ENCODE measurements around the gene EBLN2.
A peak's percentile ranks its signal among the peaks of the same experiment; 100 is the strongest.
"Not testable (repeated sequence)": the region's sequence is repeated elsewhere in the genome, so short reads cannot be mapped to it uniquely, and the experiment has no call there.

Gene EBLN2

DNA sequence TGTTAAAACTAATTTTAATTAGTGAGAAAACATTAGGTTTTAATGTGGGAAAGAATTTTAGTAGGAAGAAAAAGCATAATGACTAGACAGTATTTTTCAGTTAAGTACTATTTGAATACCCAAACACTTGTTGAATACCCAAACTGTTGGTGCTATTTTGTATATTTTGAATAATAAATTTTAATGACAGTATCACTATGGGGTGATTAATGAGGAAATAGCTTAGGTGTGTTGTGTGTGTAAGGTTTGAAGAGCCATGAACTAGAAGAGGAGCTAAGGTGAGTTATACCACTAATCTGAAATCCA is 4.7 kb upstream of the EBLN2 start:
- no peak for DNase-seq (ENCODE audit: low read depth in 2 of 2, low spot score in 1 of 2)

DNA sequence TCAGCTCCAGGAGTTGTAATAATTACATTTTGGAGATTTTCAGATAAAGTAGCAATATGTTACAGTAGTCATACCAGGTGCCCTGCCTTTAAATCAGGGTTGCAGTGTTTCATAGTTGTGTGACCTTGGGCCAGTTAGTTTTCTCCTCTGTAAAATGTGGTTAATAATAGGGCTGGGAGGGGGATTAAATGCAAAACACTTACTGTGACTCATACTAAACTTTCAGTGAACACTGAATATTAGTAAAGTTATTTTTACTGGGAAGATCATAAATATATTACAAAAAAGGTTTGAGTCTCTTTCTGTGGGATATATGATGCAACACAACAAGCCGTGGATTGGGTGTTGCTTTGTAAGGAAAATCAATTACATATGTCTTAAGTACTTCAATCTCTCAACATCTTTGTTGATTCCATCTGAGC is 1.1 kb upstream of the EBLN2 start:
- no peak for DNase-seq (ENCODE audit: low read depth in 2 of 2, low spot score in 1 of 2)

DNA sequence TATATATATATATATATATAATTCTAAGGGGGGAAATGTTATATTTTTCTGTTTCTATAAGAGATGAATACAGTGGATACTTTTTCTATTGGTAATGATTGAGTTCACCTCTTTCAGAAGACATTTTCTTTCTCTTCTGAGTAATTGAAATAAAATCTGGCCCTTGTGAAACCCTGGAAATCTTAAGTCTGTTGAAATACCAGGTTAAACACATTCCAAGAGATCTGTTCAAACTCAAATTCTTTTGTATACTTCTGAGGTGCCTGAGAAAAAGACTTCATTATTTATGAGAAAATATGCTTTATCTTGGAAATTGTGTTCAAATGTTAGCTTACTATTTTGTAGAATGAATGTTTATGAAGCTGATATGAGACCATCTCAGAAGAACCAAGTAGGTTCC is 4.8 kb downstream of the EBLN2 start:
- not testable (repeated sequence) for DNase-seq (ENCODE audit: low read depth in 2 of 2, low spot score in 1 of 2)

DNA sequence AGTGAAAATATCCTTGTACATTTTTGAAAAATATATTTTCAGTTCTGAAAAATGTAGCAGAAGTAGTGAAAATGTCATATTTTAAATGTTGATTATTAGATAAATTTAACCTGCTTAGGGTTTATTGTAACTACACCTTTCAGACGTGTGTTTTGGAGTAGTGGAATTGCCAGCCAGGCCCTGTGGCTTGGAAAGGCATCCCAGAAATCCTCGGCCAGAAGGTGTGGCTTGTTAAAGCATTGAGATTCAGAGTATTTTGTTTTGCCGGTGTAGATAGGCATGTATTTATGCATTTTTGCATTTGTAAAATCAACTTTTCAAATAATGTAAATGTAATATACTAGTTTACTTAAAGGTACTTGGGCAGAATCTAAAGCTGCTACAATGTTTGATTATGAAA is 7.0 kb downstream of the EBLN2 start:
- DNase-seq (ENCODE audit: low read depth in 2 of 2, low spot score in 1 of 2): no peak

DNA sequence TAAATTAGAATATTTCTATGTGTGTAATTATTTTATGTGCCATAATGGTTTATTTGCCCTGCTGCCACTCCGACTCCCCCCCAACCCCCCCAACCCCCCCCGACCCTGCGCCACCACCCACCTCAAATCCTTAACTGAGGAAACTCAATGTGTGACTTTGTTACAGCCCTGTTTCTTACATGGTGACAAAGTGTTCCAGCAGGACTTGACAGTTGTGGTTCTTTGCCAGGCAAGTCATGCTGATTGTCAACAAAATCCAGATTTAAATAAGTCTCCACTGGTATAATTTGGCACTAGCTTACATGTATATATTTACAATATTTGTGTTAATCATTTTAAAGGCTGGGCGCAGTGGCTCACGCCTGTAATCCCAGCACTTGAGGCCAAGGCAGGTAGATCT is 7.7 kb downstream of the EBLN2 start:
- no peak for DNase-seq (ENCODE audit: low read depth in 2 of 2, low spot score in 1 of 2)

DNA sequence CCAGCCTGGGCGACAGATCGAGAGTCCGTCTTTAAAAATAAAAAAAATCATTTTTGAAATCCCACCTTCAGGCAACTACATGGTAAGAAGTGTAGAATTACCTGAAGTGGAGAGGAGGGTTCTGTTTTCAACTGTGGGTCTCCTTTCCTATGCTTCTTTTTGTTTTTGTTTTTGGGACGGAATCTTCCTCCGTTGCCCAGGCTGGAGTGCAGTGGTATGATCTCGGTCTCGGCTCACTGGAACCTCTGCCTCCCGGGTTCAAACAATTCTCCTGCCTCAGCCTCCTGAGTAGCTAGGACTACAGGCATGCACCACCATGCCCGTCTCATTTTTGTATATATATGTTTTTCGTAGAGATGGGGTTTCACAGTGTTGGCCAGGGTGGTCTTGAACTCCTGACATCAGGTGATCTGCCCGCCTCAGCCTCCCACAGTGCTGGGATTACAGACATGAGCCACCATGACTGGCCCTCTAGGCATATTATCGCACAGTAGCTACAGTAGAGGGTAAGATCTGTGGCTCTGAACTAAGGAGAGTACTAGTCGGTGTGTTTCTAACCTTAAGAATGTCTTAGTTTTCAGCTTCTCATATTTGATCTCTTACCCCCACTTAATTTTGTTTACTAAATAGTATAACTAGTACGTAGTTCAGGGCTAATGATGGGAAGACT is 8.5 kb downstream of the EBLN2 start:
- no peak for DNase-seq (ENCODE audit: low read depth in 2 of 2, low spot score in 1 of 2)

DNA sequence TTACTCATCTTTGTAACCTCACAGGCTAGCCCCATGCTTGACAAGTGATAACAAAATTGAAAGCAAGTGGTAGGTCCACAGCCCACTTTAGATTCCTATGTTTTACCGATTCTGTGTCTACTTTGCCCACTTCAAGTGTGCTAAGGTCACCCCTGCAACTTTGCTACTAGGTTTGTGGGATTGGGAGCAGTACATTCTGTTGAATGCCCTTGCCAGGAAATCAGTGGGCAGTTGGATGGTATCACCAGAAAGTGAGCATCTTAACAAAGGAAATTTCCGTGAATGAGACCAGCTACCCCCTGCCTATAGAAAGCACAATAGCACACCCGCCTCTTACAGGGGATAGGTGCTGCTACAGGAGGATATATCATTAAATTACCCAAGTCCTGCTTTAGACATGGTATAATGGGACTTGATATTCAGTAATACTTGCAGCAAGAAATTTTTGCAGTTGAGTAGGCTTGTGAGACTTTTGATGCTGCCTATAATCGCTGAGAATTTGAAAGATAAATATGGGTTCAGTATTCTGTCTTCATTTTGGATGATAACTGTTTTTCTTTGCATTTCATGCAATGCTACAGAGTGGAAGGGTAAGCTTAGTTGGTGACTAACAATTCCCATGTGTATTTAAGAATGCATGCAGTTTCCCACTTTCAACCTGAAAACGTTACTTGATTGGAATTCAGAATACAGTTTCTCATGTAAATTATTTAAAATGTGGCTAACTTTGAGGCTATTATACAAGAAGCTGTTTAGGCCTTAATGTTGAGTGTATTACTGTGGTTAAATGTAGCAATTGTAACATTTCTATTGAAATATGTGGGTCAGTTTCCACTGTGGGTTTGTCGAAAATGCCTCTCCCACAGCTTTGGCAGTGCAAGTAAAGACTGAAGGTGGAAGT is 9.5 kb downstream of the EBLN2 start:
- no peak for DNase-seq (ENCODE audit: low read depth in 2 of 2, low spot score in 1 of 2)

DNA sequence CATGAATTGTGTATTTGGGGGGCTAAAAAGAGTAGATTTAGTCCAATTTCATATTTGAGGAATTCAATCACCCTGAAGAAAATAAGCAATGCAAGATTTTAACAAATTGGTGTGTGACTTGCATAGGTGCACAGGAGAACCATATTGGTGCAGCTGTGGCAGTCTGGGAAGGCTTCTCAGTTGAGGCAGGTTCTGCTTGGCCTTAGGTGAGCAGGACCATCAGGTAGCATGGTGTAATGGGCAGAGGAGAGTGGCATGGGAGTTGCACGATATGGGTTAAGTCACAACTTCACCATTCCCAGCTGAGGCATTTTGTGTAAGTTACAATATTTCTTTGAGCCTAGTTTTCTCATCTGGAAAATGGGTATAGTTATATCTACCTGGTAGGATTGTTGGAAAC is 10.5 kb downstream of the EBLN2 start:
- DNase-seq (ENCODE audit: low read depth in 2 of 2, low spot score in 1 of 2): no peak

DNA sequence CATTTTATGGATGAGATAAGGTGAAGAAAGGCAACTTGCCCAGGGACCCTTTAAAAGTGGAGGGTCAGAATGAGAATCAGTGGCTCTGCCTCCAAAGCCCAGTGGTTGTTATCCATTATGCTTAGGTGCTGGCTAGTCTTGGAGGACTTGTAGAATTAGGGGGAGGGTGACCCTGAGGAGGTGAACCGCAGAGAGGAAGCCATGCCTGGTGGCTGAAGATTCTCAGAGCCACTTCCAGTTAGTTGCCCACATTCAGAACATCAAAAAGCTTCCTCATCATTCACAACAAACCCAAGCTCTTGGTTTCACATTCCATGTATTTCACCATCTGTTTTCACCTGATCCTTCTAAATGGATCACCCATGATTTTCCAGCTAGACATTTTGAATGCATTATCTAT is 11.2 kb downstream of the EBLN2 start:
- no peak for DNase-seq (ENCODE audit: low read depth in 2 of 2, low spot score in 1 of 2)

DNA sequence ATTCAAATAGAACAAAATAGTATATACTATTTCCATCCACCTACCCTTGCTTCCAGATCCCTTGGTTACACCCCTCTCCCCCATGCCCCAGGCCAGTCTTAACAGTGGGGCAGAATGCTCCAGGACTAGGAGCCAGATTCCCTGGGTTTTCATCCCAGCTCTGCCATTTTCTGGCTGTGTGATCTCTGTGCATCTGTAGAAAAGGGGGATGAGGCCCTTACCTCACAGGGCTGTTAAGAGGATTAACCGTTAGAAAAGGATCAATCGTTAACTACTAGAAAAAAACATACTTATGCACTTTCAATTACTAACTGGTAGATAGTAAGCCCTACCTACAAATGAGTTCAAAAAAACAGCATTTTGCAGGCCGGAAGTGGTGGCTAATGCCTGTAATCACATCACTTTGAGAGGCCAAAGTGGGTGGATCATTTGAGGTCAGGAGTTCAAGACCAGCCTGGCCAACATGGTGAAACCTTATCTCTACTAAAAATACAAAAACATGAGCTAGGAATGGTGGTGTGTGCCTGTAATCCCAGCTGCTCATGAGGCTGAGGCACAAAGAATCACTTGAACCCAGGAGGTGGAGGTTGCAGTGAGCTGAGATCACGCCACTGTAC is 11.7 kb downstream of the EBLN2 start:
- no peak for DNase-seq (ENCODE audit: low read depth in 2 of 2, low spot score in 1 of 2)

DNA sequence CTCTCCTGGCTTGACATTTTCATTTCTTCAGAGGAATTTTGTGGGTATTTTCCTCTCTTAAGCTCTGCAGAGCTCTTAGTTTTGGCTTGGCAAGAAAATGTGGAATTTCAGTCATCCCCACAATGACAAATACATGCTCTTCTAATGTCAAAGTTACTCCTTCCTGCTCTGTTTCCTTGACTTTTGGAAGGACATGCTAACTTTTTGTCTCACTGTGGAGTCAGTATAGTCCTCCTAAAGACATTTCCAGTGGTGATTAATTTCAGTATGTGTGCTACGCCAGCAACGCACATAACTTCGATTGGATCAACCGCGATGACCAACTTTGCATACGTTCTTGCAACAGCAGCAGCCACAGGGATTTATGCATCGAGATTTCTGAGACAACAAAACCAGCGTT is 13.3 kb downstream of the EBLN2 start:
- no peak for DNase-seq (ENCODE audit: low read depth in 2 of 2, low spot score in 1 of 2)

DNA sequence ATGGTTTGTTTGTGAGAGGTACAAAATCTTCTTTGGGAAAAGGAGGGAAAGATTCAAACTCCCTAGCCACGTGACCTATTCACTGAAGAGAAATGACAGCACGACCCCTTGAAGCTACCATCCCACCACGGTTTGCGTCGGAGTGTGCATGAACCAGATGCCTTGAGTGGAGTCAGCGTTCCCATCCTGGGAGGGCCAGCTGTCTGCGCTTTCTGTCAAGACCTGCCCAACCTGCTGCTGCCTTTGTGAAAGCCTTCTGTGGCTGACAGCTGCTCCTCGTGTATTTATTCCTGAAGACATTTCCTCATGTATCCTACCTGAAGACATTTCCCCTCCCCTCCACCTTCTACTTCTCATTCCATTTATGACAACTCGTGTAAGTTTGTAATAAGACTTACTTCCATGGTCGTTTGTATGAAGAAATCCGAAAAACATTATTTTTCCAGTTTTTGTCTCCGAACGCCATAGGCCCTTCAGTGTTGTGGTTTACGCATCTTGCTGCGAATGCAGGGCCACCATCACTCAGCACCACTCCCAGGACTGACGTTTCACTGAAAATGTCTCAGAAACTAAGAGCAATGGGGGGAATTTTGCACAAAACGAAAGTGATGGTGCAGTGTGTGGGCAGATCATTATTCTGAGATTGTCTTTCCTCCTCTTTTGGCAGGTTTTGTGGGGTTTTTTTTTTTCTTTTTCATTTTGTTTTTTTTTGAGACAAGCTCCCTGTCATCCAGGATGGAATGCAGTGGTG is 18.9 kb downstream of the EBLN2 start:
- DNase-seq (ENCODE audit: low read depth in 2 of 2, low spot score in 1 of 2): no peak

DNA sequence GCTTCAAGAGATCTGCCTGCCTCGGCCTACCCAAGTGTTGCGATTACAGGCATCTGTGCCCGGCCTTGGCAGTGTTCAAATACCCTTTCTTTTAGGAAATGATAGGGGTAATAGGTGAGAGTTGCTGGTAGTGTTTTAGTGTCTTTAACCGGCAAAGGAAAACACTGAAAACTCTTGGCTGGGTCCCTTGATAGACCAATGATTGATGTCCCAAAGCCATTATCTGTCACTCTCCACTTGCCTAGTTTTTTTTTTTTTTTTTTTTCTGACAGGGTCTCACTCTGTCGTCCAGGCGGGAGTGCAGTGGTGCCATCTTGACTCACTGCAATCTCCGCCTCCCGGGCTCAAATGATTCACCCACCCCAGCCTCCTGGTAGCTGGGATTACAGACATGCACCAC is 19.7 kb downstream of the EBLN2 start:
- no peak for DNase-seq (ENCODE audit: low read depth in 2 of 2, low spot score in 1 of 2)

DNA sequence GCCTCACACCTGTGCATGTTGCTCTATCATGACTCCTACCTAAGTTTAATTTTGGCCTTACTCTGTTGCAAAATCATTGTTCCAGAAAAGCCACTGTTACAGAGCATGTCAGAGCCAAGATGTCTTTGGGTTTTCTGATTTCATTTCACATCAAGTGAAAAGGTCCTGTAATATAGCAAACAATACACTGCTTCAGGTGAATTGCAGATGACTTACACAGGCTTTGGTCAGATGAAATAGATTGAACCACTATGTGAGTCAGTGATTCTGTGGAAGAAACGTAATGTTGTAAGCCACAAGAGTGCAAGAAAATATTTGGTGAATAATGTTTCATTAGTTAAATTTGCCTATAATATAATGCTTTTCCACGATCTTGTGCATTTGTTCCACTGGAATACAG is 22.7 kb downstream of the EBLN2 start:
- no peak for DNase-seq (ENCODE audit: low read depth in 2 of 2, low spot score in 1 of 2)

DNA sequence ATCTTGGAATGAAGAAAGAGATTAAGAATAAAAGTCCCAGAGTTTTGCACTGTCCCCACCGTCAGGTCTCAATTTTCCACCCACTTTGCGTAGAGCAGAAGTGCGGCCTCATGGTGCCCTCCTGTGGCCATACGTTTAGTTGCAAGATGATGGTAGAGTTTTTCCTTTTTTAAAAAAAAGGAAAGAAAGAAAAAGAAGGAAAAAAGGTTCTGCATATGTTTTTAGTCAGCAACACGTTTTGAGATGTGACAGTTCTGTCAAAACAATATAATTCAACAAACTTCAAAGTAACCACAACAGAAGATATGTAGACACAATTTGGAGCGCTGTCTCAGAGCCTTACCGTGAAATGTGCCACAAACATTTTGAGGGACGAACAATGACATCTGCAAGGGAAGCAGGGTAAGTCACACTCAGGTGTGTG is 24.6 kb downstream of the EBLN2 start:
- DNase-seq (ENCODE audit: low read depth in 2 of 2, low spot score in 1 of 2): peak; percentile 16

DNA sequence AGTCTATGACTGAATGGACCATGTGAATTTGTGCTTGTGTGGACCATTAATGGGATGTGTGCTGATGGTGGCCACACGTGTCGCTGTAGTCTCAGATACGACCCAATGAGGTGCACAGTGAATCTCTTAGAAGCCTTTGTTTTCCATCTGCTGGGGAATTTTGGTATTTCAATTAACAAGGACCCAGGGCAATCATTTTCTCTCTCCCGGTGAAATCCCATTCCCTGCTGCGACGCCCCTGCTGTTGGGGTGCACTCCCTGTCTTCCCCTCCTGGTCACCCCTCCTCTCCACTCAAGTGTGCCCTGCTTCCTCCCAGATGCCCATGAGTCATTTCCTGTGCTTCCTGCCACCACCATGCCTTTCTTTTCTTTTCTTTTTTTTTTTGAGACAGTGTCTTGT is 32.7 kb downstream of the EBLN2 start:
- DNase-seq (ENCODE audit: low read depth in 2 of 2, low spot score in 1 of 2): no peak

DNA sequence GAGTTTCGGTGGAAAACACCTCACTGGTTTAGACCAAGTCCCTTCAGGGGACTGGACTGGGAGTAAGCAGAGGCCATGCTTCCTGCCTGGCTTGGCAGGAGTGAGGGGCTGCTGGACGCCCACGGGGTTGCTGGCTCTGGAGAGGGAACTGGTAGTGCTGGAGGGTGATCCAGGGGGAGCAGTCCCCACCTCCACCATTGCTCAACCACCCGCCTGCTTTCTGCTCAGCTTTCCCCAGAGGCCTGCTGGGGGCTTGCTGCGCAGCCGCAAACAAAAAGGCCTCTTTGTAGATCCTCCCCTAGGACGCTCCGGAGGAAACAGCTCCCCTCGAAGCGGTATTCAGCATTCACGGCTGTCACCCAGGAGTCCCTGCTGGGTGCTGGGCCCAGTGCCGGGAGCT is 33.5 kb downstream of the EBLN2 start:
- DNase-seq (ENCODE audit: low read depth in 2 of 2, low spot score in 1 of 2): no peak

DNA sequence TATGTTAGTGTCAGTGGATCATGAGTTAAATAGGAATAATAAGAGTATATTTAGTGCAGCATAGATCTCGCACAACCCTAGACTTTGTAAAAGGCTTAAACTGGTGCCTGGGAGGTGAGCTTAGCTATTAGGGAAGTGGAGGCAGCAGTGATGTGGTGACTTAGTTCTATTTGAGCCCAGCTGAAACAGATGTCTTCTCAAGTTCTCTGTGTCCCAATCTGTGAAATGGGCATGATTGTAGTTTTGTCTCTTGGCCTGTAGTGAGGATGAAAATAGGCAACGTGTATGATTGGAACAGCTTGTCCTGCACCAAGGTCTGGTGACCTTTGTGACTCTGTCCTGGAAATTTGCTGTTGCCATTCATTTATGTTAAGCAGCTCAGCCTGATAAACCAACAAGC is 34.7 kb downstream of the EBLN2 start:
- no peak for DNase-seq (ENCODE audit: low read depth in 2 of 2, low spot score in 1 of 2)

DNA sequence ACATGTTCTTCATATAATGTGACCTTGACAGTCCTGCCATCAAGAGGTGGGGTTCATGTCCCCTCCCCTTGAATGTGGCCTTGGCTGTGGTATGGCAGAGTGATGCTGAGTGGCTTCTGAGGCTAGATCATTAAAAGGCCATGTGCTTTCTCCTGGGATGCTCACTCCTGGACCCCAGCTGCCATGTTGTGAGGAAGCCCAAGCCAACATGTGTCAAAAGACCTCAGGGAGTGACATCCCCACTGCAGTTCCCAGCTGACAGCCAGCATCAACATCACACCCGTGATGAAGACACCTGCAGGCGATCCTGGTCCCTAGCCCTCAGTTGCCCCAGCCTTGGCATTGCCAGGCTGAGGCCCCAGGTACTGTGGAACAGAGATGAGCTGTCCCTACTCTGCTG is 36.6 kb downstream of the EBLN2 start:
- no peak for DNase-seq (ENCODE audit: low read depth in 2 of 2, low spot score in 1 of 2)

DNA sequence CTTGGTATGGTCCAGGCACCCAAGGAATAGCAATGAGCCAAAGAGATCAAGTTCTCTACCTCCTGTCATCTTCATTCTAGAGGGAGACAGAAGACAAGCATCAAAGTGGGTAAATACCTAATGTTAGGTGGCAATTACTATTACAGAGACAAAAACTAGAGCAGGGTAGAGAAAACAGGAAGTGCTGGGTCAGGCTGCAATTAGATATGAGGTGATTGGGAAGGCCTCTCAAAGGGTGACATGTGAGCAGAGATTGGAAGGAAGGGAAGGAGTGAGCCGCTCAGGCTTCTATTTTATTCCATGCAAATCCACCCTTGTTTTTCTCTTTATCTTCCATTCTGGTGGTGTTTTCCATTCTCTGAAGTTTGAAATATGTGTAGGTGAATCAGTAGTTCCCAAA is 37.4 kb downstream of the EBLN2 start:
- no peak for DNase-seq (ENCODE audit: low read depth in 2 of 2, low spot score in 1 of 2)

DNA sequence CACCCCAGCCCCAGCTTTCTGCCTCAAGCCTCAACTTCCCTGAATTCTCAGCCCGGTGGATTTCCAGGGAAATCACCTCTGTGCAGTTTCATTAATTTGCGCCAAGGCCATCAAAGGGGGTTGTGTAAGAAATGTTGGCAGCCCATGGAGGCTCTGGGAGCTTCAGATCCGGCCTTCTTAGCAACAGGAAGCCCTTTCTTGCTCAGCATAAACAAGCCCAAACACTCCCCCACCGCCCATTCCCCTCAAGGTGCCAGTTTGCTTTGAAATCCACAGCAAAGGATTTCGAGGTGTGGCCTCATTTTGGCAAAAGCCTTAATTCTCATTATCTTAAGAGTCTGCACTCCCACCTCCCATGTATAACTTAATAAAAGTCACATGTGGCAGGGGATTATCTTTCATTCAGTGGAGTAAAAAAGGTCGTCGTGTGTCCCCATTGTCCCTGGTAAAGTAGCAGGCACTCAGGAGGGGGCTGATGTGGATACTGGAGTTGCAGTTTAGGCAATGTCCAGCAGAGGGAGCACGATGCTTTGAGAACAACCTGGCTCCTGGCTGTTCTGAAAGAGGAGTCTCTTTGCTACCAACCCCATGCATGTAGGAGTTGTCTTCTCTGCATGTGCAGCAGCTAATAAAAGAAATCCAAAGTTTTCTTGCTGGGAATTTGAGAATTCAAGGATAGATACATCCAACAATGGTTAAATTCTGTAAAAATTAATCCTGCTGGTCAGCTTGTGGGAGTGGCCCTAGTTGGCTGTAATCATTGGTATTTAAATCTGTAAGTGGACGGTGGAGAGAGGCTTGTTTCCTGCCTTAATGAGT is 39.5 kb downstream of the EBLN2 start:
- peak; percentile 52 to 56 for DNase-seq (ENCODE audit: low read depth in 2 of 2, low spot score in 1 of 2)
